Suppressor macrophage treated with lipopolysaccharide for 1 hour (primary cell): ENCODE measurements around the gene UST.

Source experiments
- DNase-seq, 3 donors: peaks; one replicate each; pipeline ENCODE4 v3.0.0-alpha.2; 2020 to 2022

Gene UST

GRCh38 chr6:149046822-149047246, 300.0 kb downstream of the UST start:
- peak in 1 of 3 donors; percentile 39 for DNase-seq

DNA sequence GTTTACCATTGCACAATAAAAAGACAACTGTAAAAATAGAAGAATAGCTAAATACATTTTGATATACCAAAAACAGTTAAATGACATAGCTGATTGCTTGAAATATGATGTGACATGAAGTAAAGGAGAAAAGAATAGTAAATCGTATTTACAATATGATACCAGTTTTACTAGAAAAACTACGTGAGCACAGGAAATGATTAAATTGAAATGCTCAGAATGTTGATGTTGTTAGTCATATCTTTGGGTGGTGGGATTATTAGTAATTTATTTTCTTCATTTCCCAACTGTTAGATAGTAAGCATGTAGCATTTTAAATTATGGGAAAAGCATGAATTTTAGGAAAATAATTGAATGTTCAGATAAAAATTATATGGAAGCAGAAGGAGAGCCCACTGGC, 302.4 kb downstream of the UST start:
- no peak for DNase-seq

- no peak for DNase-seq
Measured at GRCh38 chr6:149050160-149050559, 303.3 kb downstream of the UST start.

DNA sequence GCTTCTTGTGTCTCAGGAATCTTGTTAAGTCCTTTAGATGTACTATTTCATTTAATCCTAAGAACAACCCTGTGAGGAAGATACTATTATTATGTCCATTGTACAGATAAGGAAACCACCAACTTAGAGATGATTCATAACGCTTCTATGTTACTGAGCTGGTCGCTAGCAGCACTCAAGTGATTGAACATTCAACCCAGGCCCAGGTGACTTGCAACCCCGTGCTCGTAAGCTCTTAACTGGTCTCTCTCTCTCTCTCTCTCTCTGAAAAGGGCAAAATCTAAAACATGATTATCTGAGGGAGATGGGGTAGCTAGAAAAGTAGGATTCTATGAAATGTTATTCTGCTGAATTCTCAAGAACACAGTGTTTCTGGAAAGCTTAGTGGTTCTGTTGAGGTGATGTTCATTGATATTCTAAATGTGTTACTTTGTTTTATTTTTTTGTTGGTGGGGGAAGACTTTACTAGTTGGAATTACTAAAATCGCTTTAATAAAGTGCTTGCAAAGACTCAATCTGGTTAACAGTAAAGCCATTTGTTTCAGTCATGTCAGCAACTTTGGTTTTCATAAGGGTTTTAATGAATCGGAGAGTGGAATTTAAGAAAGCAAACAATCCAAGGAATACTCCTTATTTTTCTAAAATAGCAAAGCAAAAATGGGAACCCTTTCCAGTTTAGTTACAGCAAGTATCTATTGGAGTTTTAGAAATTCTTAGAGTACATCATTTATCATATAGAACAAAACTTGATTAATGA, 305.7 kb downstream of the UST start:
- DNase-seq = no peak

DNA sequence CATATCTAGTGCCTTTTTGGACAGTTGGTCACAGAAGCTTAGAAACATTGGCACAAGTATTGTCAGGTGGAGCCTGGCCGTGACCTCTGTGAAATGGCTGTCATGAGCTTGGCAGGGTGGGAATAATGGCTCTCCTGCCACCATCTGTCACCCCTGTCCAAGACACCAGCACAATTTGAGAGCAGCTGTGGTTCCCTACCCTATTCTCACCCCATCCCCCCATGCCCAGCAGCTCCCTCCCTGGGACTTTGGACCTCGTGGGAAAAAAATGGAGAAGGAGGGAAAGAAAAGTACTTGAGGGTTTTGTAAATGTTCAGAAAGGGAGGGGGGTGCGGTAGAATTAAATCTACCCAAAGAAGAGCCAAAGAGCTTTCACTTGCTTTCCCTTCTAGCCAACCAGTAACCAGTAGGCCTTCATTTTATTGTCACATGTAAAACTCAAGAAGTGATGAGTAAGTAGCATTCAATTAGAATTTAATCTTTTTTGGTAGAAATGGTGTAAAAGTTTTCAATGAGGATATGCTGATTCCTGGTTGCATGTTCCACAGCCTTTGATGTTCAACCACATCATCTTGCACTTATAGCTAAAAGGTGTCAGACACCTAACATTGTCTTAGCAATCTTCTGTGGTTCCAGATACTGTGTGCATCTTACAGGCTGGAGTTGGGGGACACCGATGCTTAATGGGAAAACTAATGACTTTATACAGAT, 307.2 kb downstream of the UST start:
- no peak for DNase-seq

GRCh38 chr6:149054559-149055194, 307.8 kb downstream of the UST start:
- DNase-seq = no peak

DNA sequence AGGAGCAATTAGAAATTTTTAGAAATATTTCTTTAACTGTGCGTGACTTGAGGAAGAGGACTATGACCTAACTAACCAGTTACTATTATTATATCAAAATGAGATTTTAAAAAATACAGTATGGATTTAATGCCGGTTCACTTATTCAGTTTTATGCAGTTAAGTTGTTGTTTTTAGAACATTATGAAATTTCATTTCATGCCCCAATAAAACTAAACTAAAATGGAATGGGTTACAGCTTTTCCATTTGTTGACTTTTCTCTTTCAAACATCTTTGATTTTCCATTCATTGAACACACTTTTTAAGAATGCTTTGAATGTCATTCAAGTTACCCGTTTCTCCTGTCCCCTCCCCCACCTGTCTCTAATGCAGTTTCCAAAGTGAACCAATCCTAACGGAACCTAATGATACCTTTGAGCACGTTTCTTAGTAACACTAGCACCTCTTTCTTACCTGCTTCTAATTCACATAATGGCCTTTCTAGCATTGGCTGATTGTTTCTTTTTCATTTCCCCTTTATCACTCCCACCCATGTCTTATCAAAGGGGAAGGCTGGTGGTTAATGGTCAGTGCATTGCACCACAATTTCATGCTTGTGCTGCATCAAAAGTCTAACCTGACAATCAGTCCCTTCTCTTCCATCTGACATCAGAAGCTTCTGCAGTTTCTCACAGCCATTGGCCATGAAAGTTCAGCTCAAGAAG, 308.5 kb downstream of the UST start:
- peak in 2 of 3 donors; percentile 16 to 42 for DNase-seq

DNA sequence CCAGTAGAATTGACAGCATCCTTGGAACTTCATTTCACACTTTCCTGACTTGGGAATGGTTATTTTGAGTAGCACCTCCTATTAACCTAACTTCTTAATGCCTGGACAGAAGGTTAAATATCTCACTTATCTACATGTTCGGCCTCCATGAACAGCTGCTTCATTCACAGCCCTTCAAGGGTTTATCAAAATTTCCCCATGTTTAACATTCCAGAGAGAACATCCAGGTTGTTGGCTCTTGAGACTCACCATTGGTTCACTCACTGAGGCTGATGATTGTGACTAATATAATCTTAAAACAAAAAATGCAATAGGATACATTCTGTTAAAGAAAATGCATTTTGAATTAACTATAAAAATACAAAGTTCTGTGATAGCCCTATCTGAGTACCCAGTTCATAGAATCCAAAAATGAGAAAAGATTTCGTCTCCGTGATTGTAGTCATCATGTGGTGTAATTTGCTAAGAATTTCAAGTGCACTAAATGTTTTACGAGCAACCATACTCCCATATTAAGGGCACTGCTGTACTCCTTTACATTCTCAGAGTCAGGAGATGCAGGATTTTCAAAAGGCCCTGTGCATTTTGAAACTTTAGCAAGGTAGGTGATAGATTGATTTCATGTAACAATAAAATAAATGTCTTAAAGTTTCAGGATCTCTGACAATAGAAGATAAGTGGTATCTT, 310.1 kb downstream of the UST start:
- no peak for DNase-seq

DNA sequence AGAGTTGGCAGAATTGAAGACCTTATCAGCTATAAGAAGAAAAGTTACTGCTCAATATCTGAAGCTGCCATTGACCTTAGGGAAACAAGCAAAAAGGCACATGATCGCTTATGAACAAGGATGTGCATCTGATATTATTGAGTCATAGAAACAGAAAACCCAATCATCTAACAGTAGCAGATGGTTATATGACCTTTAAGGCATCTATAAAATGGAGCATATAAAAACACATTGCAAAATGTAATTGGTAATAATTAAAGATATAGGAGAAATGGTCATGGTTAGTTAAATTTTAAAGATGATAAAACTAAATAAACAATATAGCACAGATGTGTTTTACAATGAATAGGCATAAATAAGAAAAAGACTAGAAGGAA, 310.6 kb downstream of the UST start:
- DNase-seq = no peak

DNA sequence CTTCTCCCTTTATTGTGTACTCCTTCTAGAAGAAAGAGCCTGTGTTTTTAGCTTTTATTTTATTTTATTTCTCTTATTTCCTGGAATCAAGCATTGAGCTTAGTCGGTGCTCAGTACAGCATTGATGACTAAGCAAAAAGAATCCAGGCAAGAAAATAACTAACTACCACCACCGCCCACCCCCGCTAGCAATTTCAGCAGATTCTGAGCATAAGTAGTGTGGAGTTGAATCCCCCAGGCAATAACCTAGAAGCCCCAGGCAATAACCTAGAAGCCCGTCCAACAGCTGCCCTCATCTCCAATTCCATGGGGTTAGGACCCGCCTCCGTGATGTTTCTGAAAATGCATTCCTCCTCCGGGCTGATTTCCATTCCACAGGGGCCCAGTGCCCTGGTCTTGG, 312.7 kb downstream of the UST start:
- DNase-seq = no peak

DNA sequence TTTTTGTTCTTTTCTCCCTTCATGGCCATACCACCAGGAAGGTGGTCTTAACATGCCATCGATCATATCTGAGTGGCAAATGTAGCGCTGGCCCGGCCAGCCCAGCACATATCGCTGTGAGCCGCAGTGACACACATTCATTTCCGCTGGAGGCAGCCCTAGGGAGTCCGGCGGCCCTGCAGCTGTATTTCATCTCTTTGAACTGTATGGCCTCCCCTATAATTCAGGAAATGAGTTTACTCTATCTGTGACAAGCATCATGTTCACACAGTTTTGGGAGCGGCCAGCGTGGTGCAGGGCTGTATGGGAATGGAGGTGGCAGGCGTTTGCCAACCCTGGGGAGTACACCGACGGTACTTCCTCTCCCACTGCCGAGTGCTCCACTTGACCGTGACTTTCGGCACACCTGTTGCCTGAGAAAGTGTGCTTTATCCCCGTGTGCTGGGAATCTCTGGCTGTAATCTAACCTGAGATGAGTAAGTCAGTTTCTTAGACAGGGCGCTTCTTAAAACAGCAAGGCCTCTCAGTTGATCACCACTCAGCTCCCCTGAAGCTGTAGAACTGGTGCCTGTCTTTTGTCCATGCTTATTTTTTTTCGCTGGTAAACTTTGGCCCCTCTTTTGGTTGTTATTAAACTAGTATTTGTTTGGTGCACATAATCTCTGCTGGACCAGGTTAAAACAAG, 313.6 kb downstream of the UST start:
- DNase-seq = peak; percentile 64 to 74 (median 70)

DNA sequence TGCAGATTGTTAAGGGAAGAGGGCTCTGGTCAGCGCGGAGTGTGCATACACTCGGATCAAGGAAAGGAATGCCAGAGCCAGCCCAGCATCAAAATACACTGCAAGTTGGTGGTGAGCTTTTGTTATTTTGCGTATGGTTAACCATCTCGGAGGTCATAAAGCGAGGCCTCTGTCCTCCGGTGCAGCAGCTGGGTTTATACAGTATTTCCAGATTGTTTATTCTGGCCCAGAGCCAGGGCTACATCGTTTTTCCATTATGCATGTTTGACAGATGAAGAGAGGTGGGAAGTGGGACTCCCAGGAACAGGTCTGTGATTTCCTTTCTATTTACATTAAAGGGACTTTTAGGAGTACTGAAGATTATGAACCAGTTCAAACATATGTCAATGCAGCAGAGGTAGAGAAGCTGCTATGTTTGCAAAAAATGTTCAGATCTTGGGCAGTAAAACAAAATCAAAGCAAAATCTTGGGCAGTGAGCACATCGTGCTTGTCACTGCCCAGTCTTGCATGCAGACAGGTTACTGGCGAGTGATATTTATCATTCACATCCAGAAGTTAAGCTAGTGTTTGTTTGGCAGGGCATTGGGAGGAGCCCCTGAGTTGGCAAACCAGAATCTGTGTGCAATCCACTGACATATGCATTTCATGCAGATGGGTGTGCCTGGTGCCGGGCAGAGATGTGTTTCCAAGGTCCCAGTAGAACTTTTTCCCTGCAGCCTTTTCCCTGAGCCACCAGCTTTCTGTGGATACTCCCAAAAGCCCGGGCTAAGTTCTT, 314.3 kb downstream of the UST start:
- no peak for DNase-seq

GRCh38 chr6:149061930-149062329, 315.1 kb downstream of the UST start:
- DNase-seq = no peak

GRCh38 chr6:149062653-149063348, 316.0 kb downstream of the UST start:
- DNase-seq = no peak

- DNase-seq = no peak
Measured at GRCh38 chr6:149063468-149063867, 316.6 kb downstream of the UST start.

GRCh38 chr6:149064001-149064659, 317.3 kb downstream of the UST start:
- peak; percentile 15 to 41 (median 35) for DNase-seq

DNA sequence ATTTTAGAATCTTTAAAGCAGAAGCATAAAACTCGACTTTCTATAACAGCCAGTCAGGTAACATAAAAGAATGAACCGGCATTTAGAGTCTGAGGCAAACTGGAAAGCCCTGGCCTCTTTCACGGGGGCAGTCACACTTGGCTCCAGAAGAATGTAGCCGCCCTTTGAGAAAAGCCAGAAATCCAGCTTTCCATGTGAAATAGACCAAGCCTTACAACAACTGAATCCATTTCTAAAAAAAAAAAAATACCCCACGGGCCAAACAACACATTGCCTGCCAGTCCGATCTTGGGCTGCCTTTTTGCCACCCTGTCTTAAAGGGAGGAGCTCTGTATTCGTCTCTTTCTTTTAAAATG, 317.8 kb downstream of the UST start:
- no peak for DNase-seq

- DNase-seq = no peak
Measured at GRCh38 chr6:149065121-149065520, 318.3 kb downstream of the UST start.

- peak; percentile 94 to 98 (median 96) for DNase-seq
Measured at GRCh38 chr6:149065658-149066556, 319.1 kb downstream of the UST start.
